Muscle layer of duodenum (tissue), 2 donors: Measurements from ENCODE around the gene CFAP100.

ENCODE experiments used
- H3K27ac ChIP-seq: one replicate; pipeline ENCODE4 v1.7.0; 2013; ENCODE audit warnings: mild to moderate bottlenecking, low read length
- H3K27me3 ChIP-seq: one replicate; pipeline ENCODE4 v1.7.0; 2013; ENCODE audit warnings: low read depth, mild to moderate bottlenecking, control low read depth, low read length
- H3K36me3 ChIP-seq, 2 donors: one replicate each; pipeline ENCODE4 v1.7.0; 2013; ENCODE audit warnings: low read length in 2 of 2, control low read depth in 1 of 2, mild to moderate bottlenecking in 1 of 2; ENCODE audit not compliant: insufficient read depth in 2 of 2, control insufficient read depth in 1 of 2
- H3K4me1 ChIP-seq, 2 donors: one replicate each; pipeline ENCODE4 v1.7.0; 2013; ENCODE audit warnings: low read length in 2 of 2, mild to moderate bottlenecking in 2 of 2, control low read depth in 1 of 2, moderate library complexity in 1 of 2; ENCODE audit not compliant: insufficient read depth in 2 of 2, control insufficient read depth in 1 of 2
- H3K4me3 ChIP-seq, 2 donors: one replicate each; pipeline ENCODE4 v1.7.0; 2013; ENCODE audit warnings: low read length in 2 of 2, low read depth in 1 of 2, mild to moderate bottlenecking in 1 of 2
- H3K9me3 ChIP-seq, 2 donors: one replicate each; pipeline ENCODE4 v1.7.0; 2013; ENCODE audit warnings: low read length in 2 of 2, control low read depth in 1 of 2, mild to moderate bottlenecking in 1 of 2; ENCODE audit not compliant: control insufficient read depth in 1 of 2
- donor health status: healthy.

The CFAP100 gene

DNA sequence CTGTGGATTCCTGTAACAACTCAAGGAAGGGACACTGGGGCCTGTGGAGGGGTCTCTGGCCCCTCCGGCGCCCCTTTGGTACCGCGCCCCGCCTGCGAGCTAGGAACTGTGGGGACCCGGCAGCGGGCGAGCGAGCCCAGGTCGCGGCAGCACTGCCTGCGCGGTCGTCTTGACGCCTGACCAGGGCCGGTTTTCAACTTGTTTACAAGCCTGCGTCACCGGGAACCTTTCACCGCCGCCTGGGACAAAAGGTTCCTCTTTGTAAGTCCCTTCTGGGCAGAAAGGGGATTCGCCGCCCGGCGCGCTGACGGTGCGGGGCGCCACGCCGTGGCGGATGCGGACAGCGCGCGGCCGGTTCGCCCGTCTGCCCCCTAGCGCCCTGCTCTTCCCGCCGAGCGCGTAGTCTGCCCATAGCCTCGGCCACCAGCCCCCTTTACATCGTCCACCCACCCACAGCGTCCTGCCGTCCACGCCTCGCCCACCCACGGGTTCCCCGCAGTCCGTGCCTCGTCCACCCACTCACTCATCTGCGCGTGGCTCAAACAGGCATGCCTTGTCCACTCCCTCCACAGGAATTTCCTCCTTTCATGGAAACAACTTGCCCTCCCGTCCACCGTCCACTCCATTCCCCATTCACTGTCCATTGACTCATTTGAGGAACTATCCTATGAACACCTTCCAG is 5.5 kb upstream of the CFAP100 start:
- Histone ChIP-seq H3K9me3 (no peaks in the 10 kb centered on the region), H3K36me3 (no peaks in the 10 kb centered on the region), H3K27me3 (no peaks in the 10 kb centered on the region), H3K27ac (no peak overlapping the region), H3K4me1 (peaks cover 0 to 4% of the 10 kb centered on the region in 2 donors), H3K4me3 (peak overlapping the region; percentile 46 to 59)

DNA sequence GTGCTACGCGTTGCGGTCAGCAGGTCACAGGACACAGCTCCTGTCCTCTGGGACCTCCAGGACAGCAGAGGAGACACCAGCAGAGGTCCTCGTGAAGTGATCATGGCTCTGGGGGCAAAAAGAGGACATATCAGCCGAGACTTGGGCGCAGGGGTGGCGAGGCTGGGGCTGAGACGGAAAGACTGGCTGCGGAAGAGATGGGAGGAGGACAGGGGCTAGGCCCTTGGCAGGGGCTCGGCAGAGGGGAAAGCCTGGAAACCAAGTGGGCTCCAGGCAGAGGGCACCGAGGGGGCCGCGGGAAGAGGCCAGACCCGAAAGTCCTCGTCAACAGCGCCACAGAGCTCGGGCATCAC is 4.9 kb upstream of the CFAP100 start:
- no peak overlapping the region for H3K4me3 ChIP-seq
- no peaks in the 10 kb centered on the region for H3K36me3 ChIP-seq
- no peak overlapping the region for H3K27ac ChIP-seq

DNA sequence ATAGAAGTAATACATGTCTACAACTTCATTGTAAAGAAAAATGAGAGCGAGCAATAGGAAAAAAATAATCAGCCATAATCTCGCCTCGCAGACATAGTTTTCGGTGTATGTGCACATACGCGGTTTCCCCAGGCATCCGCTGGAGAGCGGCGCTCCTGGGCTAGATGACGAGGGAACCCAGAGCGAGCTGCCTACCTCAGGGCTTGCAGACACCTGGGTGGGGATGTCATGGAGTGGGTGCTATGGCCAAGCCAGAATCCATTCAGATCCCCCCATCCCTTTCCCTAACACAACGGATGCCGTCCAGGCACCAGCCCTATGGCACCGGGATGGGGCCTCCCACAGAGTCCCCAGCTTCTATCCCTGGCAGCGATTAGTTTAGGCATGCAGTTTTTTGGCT is 4.5 kb upstream of the CFAP100 start:
- no peaks in the 10 kb centered on the region for H3K27me3 ChIP-seq
- H3K4me1 ChIP-seq: peaks cover 0 to 12% of the 10 kb centered on the region in 2 donors
- H3K4me3 ChIP-seq: no peak overlapping the region
- no peaks in the 10 kb centered on the region for H3K9me3 ChIP-seq
- no peak overlapping the region for H3K27ac ChIP-seq
- no peaks in the 10 kb centered on the region for H3K36me3 ChIP-seq

More for the DNA sequence above, 4.9 kb upstream of the CFAP100 start:
- Histone ChIP-seq H3K4me1 (peaks cover 0 to 8% of the 10 kb centered on the region in 2 donors), H3K9me3 (no peaks in the 10 kb centered on the region), H3K27me3 (no peaks in the 10 kb centered on the region)

DNA sequence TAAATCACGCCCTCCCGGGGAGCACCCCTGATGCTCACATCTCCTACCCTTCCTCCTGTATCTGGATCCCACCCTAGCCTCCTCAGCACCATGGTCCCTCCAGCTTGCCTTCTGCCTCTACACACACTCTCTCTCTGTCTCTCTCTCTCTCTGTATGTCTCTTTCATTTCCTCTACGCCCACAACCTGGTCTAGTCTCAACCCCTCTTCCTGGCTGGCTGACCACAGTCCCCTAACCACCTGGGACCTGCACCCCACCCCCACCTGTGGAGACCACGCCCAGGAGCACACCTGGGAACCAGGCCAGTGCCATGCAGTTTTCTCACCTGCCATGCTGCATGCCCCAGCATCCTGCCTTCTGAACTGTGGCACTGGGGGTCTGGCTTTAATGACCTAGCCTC is 4.0 kb upstream of the CFAP100 start:
- Histone ChIP-seq H3K9me3 (no peaks in the 10 kb centered on the region), H3K27ac (no peak overlapping the region), H3K36me3 (no peaks in the 10 kb centered on the region), H3K4me3 (no peak overlapping the region), H3K4me1 (peaks cover 0 to 12% of the 10 kb centered on the region in 2 donors), H3K27me3 (no peaks in the 10 kb centered on the region)

DNA sequence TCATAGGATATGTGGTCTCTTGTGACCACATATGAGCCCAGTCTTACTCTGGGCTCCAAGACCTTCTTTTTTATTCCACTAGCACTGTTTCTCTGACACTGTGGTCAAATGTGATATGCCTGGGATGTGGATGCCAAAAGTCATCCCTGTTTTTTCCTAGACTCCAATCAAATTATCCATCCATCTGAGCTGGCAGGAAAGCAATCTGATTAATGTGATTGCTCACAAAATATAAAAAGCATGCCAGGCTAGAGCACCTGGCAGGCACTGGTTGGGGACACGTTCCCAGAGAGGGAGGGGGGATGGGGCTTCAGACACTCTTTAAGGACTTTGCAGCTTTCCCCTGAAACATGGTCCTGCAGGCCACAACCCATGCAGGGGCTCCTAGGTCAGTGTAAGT is 3.1 kb upstream of the CFAP100 start:
- Histone ChIP-seq H3K4me1 (peaks cover 0 to 12% of the 10 kb centered on the region in 2 donors), H3K27me3 (no peaks in the 10 kb centered on the region), H3K36me3 (no peaks in the 10 kb centered on the region), H3K4me3 (no peak overlapping the region), H3K9me3 (no peaks in the 10 kb centered on the region), H3K27ac (no peak overlapping the region)

DNA sequence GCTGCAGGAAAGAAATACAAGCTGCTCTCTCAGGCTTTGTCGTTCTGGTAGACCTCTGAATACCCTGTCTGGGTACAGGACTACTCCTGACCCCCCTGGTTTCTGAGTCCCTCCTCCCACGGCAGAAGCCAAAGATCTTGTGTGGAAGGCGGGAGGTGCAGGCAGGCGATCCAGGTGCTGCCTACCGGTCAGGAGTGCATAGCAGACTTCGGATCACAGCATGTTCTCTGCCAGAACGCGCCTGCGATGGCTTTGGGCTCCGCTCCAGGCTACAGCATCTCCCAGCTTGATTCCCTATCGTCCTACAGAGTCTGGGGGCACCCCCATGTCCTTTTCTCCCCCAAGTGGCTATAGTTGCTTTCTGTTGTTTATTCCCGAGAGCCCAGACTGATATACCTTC is 2.5 kb upstream of the CFAP100 start:
- Histone ChIP-seq H3K27me3 (no peaks in the 10 kb centered on the region), H3K4me1 (peaks cover 0 to 12% of the 10 kb centered on the region in 2 donors), H3K36me3 (no peaks in the 10 kb centered on the region), H3K4me3 (no peak overlapping the region), H3K27ac (no peak overlapping the region), H3K9me3 (no peaks in the 10 kb centered on the region)

DNA sequence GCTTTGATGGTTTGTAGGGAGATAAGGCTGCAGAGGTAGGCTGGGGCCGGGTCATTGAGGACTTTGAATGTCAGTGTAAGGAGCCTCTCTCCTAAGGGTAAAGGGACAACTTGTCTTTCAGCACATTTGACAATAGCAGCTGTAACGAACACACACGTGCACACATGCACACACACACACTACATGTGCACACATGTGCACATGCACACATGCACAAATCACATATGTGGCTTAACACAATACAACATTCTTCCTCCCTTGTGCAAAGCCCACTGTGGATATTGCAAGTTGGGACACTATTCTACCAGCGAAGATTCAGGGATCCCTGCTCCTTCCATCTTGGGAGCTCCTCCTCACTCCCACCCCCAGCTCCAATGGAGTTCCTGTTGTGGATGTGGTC is 1.1 kb upstream of the CFAP100 start:
- H3K9me3 ChIP-seq: no peaks in the 10 kb centered on the region
- H3K36me3 ChIP-seq: no peaks in the 10 kb centered on the region
- no peak overlapping the region for H3K4me3 ChIP-seq
- H3K4me1 ChIP-seq: peaks cover 0 to 12% of the 10 kb centered on the region in 2 donors
- no peak overlapping the region for H3K27ac ChIP-seq
- H3K27me3 ChIP-seq: no peaks in the 10 kb centered on the region

DNA sequence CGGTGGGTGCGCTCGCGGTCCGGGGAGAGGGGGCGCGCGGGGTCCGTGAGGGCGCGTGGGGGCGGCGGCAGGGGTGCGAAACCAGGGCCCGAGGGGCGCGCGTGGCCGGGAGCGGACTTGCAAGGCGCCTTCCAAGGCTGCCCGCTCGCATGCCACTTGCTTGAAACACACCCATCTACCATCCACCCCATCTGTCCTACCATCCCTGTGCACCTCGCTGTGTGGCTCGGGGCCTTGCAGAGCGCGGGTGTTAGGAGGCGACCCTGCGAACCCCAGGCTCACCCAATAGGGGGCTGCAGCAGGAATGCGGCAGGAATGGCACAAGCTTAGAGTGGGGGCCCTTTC is 240 bp downstream of the CFAP100 start:
- no peak overlapping the region for H3K27ac ChIP-seq
- H3K27me3 ChIP-seq: no peaks in the 10 kb centered on the region
- no peaks in the 10 kb centered on the region for H3K36me3 ChIP-seq
- peaks cover 0 to 8% of the 10 kb centered on the region in 2 donors for H3K4me1 ChIP-seq
- H3K4me3 ChIP-seq: peak overlapping the region in 1 of 2 donors; percentile 55
- no peaks in the 10 kb centered on the region for H3K9me3 ChIP-seq

DNA sequence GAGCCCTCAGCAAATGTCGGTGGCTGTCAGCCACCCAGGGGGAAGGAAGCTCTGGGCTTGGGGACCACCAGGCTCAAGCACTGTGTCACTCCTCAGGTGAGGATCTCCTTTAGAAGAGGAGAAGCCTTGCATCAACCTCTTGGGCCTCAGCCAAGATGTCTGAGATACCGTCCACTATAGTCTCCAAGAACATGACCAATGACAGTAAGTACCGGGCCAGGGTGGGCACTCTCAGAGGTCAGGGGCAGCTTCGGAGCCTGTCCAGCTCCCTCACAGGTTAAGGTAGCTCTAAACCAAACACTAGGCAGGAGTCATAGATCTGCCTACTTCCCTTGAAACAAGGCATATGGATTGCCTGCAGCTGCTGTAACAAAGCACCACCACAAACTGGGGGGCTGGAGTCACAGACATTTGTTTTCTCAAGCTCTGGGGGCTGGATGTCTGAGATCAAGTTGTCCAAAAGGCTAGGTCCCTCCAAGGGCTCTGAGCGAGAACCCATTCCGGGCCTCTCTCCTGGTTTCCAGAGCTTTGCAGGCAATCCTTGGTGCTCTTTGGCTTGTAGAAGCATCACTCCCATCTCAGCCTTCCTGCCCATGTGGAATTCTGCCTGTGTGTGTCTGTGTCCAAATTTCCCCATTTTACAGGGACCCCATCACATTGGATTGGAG is 1.3 kb downstream of the CFAP100 start:
- Histone ChIP-seq H3K4me3 (no peak overlapping the region), H3K9me3 (no peaks in the 10 kb centered on the region), H3K4me1 (peaks cover 0 to 8% of the 10 kb centered on the region in 2 donors), H3K36me3 (no peaks in the 10 kb centered on the region), H3K27me3 (no peaks in the 10 kb centered on the region), H3K27ac (no peak overlapping the region)

DNA sequence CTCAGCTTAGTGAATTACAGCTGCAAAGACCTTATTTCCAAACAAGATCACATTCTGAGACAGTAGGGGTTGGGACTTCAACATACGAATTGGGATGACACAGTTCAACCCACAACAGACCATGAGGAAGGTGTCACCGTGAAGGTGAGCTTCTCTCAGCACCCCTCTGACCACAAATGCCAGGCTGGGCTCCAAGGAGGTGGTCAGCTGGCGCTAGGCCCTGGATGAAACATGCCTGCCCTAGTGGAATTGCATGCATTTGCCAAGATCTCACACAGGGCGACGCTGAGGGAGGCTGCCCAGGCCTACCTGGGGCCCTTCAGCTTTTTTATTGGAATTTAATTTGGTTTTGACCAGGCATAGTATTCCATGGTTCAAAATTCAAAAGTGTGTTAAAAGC is 1.8 kb downstream of the CFAP100 start:
- Histone ChIP-seq H3K27me3 (no peaks in the 10 kb centered on the region), H3K9me3 (no peaks in the 10 kb centered on the region), H3K4me1 (peaks cover 0 to 8% of the 10 kb centered on the region in 2 donors), H3K4me3 (no peak overlapping the region), H3K27ac (no peak overlapping the region), H3K36me3 (no peaks in the 10 kb centered on the region)

DNA sequence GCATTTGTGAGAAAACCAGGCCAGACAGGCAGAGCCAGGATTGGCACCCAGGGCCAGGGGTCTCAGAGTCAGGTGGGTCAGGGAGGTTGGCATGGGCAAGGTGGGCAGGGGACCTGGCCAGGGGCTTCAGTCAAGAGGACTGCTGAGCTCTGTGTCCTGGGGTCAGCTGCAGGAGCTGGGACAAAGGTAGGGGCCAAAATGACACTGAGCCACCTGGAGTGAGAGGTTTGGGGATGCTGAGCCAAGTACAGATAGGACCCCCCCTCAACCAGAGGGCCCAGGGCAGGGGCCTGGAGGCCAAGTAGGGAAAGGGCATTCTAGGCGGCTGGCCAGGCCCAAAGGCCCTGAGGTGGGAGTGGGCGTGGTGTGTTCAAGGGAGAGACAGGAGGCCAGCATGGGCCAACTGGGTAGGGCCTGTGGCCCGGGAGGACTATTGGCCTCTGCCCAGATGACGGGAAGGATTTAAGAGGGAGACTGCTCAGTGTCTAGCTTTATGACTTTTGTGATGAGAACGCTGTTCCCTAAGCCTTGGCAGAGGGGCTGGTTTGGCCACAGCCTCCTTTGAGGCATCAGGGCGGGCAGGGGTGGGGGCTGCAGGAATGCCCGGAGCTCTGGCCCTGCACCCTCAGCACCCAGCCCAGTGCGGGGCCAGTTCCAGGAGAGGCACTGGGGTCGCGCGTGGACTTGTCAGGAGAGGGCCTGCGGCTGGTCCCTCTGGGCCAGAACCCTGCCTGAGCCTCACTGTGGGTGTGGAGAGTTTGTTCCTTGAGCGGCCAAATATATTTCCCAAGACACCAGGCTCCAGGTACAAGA is 3.1 kb downstream of the CFAP100 start:
- Histone ChIP-seq H3K9me3 (no peaks in the 10 kb centered on the region), H3K27ac (no peak overlapping the region), H3K4me3 (no peak overlapping the region), H3K4me1 (peaks cover 0 to 8% of the 10 kb centered on the region in 2 donors), H3K36me3 (no peaks in the 10 kb centered on the region), H3K27me3 (no peaks in the 10 kb centered on the region)
